ENCODE measurements around the gene ABAT.

- TF ChIP-seq CTCF (IDR thresholded peaks at IDR 0.05; ENCODE audit: insufficient read depth, low read depth, low read length), result no peak
- TF ChIP-seq EZH2 (IDR thresholded peaks at IDR 0.05; ENCODE audit: insufficient read depth, low read length), result no peak
Measured at GRCh38 chr16:8713635-8714172, 39.3 kb downstream of the ABAT start.
